T-helper 2 cell treated with Interferon-gamma antibody and Interleukin-4, amounts not matched to agents 5 μg/mL and 100 μg/mL, for 36 hours (primary cell): Measurements from ENCODE around the gene RALGAPA1.

Experiments
- DNase-seq: peaks from one replicate; pipeline ENCODE4 v3.0.0; 2021; ENCODE audit warnings: low spot score
- H3K27ac Mint-ChIP-seq: one replicate; pipeline ENCODE4 v1.8.0; 2021; ENCODE audit warnings: mild to moderate bottlenecking, mixed read lengths
- H3K27me3 Mint-ChIP-seq: one replicate; pipeline ENCODE4 v1.8.0; 2021; ENCODE audit warnings: low read depth, mixed read lengths
- H3K36me3 Mint-ChIP-seq: one replicate; pipeline ENCODE4 v1.8.0; 2021; ENCODE audit warnings: low read depth, mixed read lengths
- H3K4me1 Mint-ChIP-seq: one replicate; pipeline ENCODE4 v1.8.0; 2021; ENCODE audit warnings: low read depth, mixed read lengths
- H3K4me3 Mint-ChIP-seq: one replicate; pipeline ENCODE4 v1.8.0; 2022; ENCODE audit warnings: mild to moderate bottlenecking, moderate library complexity, mixed read lengths
- H3K9me3 Mint-ChIP-seq: one replicate; pipeline ENCODE4 v1.8.0; 2021; ENCODE audit warnings: mixed read lengths

RALGAPA1 gene

GRCh38 chr14:35495278-35495677, 313.8 kb downstream of the RALGAPA1 start:
- Mint-ChIP-seq H3K4me1 (no peaks in the 10 kb centered on the region), H3K36me3 (no peaks in the 10 kb centered on the region), H3K9me3 (peaks cover 7% of the 10 kb centered on the region), H3K27ac (no peak overlapping the region), H3K4me3 (no peak overlapping the region), H3K27me3 (peaks cover 2% of the 10 kb centered on the region)
- DNase-seq, result no peak

GRCh38 chr14:35492569-35493014, 316.5 kb downstream of the RALGAPA1 start:
- no peaks in the 10 kb centered on the region for H3K27me3 Mint-ChIP-seq
- H3K4me3 Mint-ChIP-seq, result no peak overlapping the region
- no peak for DNase-seq
- H3K27ac Mint-ChIP-seq, result no peak overlapping the region
- no peaks in the 10 kb centered on the region for H3K4me1 Mint-ChIP-seq
- no peaks in the 10 kb centered on the region for H3K36me3 Mint-ChIP-seq
- H3K9me3 Mint-ChIP-seq, result peaks cover 7% of the 10 kb centered on the region
